T-cell (primary cell): Measurements from ENCODE around the gene GLOD4. TPM values are rescaled to one million over a fixed set of nuclear protein-coding genes. Genes with fewer than 3 reads are reported as not detected.
"Not testable (repeated sequence)": the region's sequence is repeated elsewhere in the genome, so short reads cannot be mapped to it uniquely, and the experiment has no call there.

Experiments used
- ATAC-seq, 4 experiments: fragments of 200-7000 bp in 3 of 4; fragments of 150-1000 bp in 1 of 4; cut with Tn5 transposase; replicated peaks in 1 of 4; 1 replicate in 3 of 4; 2 replicates in 1 of 4; pipeline ENCODE4 v1.10.0; 2021; ENCODE audit warnings: moderate library complexity in 3 of 4, mild to moderate bottlenecking in 2 of 4, moderate number of reproducible peaks in 1 of 4
- CTCF ChIA-PET, 2 donors: fragments of 300-600 bp; sonication (Branson Sonifier 250); formaldehyde crosslinking; loops; one replicate each; lab custom pipeline; 2022; ENCODE audit warnings: antibody characterized with exemption in 2 of 2; lab: Charles Lee
- POLR2A ChIA-PET, 2 donors: fragments of 300-600 bp; sonication (Branson Sonifier 250); formaldehyde crosslinking; loops; one replicate each; lab custom pipeline; 2022; ENCODE audit warnings: antibody characterized with exemption in 2 of 2; lab: Charles Lee
- DNase-seq, 35 experiments: peaks; one replicate each; pipeline versions ENCODE4 v3.0.0 to v3.0.0-alpha.2; 2013 to 2023
- H3K27ac ChIP-seq: one replicate; pipeline ENCODE4 v1.5.1; 2013; ENCODE audit warnings: low read length
- H3K27me3 ChIP-seq, 2 experiments: replicated peaks in 1 of 2; 1 replicate in 1 of 2; 2 replicates in 1 of 2; pipeline versions ENCODE4 v1.6.1 to v1.7.0; 2013; ENCODE audit warnings: low read length in 1 of 2, mixed read lengths in 1 of 2; ENCODE audit not compliant: control insufficient read depth in 2 of 2, insufficient read depth in 2 of 2; ENCODE audit errors: extremely low read depth in 1 of 2
- H3K36me3 ChIP-seq, 2 donors: 1 replicate in 1 of 2; 2 replicates in 1 of 2; pipeline versions ENCODE4 v1.6.1 to v1.7.0; 2013; ENCODE audit warnings: low read length in 1 of 2; ENCODE audit not compliant: control insufficient read depth in 2 of 2, insufficient read depth in 1 of 2; ENCODE audit errors: extremely low read depth in 1 of 2
- H3K4me1 ChIP-seq, 2 experiments: 1 replicate in 1 of 2; 2 replicates in 1 of 2; pipeline versions ENCODE4 v1.6.1 to v1.7.0; 2013; ENCODE audit warnings: low read length in 2 of 2, mixed read lengths in 1 of 2; ENCODE audit not compliant: insufficient read depth in 2 of 2, control insufficient read depth in 1 of 2; ENCODE audit errors: extremely low read depth in 1 of 2
- H3K4me3 ChIP-seq, 2 donors: 1 replicate in 1 of 2; 2 replicates in 1 of 2; pipeline versions ENCODE4 v1.5.1 to v1.7.0; 2013; ENCODE audit warnings: mild to moderate bottlenecking in 2 of 2, low read length in 1 of 2, moderate library complexity in 1 of 2; ENCODE audit not compliant: control insufficient read depth in 1 of 2; ENCODE audit errors: extremely low read depth in 1 of 2
- H3K9me3 ChIP-seq: 2 replicates; pipeline ENCODE4 v1.7.0; 2013
- H3K27ac Mint-ChIP-seq, 2 donors: one replicate each; pipeline ENCODE4 v1.8.0; 2020 to 2021; ENCODE audit warnings: mild to moderate bottlenecking in 2 of 2, mixed read lengths in 2 of 2
- H3K27me3 Mint-ChIP-seq, 2 donors: one replicate each; pipeline ENCODE4 v1.8.0; 2021 to 2022; ENCODE audit warnings: mixed read lengths in 2 of 2
- H3K36me3 Mint-ChIP-seq: one replicate; pipeline ENCODE4 v1.8.0; 2021; ENCODE audit warnings: mixed read lengths
- H3K4me1 Mint-ChIP-seq, 3 donors: one replicate each; pipeline ENCODE4 v1.8.0; 2020 to 2022; ENCODE audit warnings: mixed read lengths in 3 of 3, mild to moderate bottlenecking in 1 of 3
- H3K4me3 Mint-ChIP-seq, 3 donors: one replicate each; pipeline ENCODE4 v1.8.0; 2020 to 2022; ENCODE audit warnings: mild to moderate bottlenecking in 3 of 3, mixed read lengths in 3 of 3, moderate library complexity in 3 of 3
- H3K9me3 Mint-ChIP-seq, 3 donors: one replicate each; pipeline ENCODE4 v1.8.0; 2020 to 2022; ENCODE audit warnings: mixed read lengths in 3 of 3
- WGBS: methylation state at CpG from one replicate; pipeline ENCODE4 v1.1.5; 2013; ENCODE audit warnings: missing lambda C conversion rate; ENCODE audit not compliant: insufficient coverage; 5-methylcytosine and 5-hydroxymethylcytosine counted together
- total RNA-seq, 35 experiments: library from RNA in 6 of 35; stranded (reverse) in 6 of 35; fragments of 120-200 nt in 1 of 35; gene quantifications; one replicate each; pipeline versions ENCODE4 v1.2.1 to v1.2.4 and lab custom pipeline; 2013 to 2026

The GLOD4 gene
- total RNA-seq, 5 donors from 2014 or later (not counting 1 experiment from before 2014, with no cell fraction given): 66.9 to 85.1 (median 76.8) TPM

GRCh38 chr17:750431-751037, 31.5 kb downstream of the GLOD4 start:
- POLR2A ChIA-PET: no interaction called here
- Histone ChIP-seq H3K4me3 (peak overlapping the region in 1 of 2 donors; percentile 83), H3K9me3 (no peaks in the 10 kb centered on the region), H3K27me3 (no peaks in the 10 kb centered on the region), H3K4me1 (peaks cover 8 to 29% of the 10 kb centered on the region in 2 experiments), H3K27ac (no peak overlapping the region), H3K36me3 (peaks cover 0 to 22% of the 10 kb centered on the region in 2 donors)
- Mint-ChIP-seq H3K4me1 (peaks cover 32 to 43% (median 42%) of the 10 kb centered on the region in 3 donors), H3K4me3 (peak overlapping the region; percentile 91 to 98 (median 91)), H3K27ac (peak overlapping the region; percentile 49 to 53), H3K27me3 (no peaks in the 10 kb centered on the region), H3K9me3 (no peaks in the 10 kb centered on the region), H3K36me3 (peaks cover 19% of the 10 kb centered on the region)
- CTCF ChIA-PET: interaction anchor here (0.5 to 1.0 kb wide), 4 partner anchors 32 to 251 kb away, joined by 3 to 4 read pairs (median 3); partner anchors contain the start of gene TIMM22 (in 1 of the 2)
- no peak for ATAC-seq
- 80% methylated on average over 3 of the region's 8 CpGs for WGBS
- no peak for DNase-seq

DNA sequence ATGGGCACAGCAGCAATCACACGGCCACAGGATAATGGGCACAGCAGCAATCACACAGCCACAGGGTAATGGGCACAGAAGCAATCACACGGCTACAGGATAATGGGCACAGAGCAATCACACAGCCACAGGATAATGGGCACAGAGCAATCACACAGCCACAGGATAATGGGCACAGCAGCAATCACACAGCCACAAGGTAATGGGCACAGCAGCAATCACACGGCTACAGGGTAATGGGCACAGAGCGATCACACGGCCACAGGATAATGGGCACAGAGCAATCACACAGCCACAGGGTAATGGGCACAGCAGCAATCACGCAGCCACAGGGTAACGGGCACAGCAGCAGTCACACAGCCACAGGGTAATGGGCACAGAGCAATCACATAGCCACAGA, 32.7 kb downstream of the GLOD4 start:
- H3K27me3 ChIP-seq, ATAC-seq, DNase-seq, CTCF ChIA-PET, H3K27ac Mint-ChIP-seq, H3K27me3 Mint-ChIP-seq, H3K4me3 ChIP-seq, H3K9me3 Mint-ChIP-seq, H3K9me3 ChIP-seq, POLR2A ChIA-PET, H3K27ac ChIP-seq: not testable (repeated sequence)
- WGBS: 94% methylated on average over 6 of the region's 7 CpGs
- Mint-ChIP-seq H3K4me1 (peaks cover 32 to 43% (median 42%) of the 10 kb centered on the region in 3 donors), H3K4me3 (peak overlapping the region in 2 of 3 donors; percentile 0 to 98), H3K36me3 (peaks cover 21% of the 10 kb centered on the region)
- Histone ChIP-seq H3K36me3 (peaks cover 9 to 33% of the 10 kb centered on the region in 2 donors), H3K4me1 (peaks cover 8 to 29% of the 10 kb centered on the region in 2 experiments)

DNA sequence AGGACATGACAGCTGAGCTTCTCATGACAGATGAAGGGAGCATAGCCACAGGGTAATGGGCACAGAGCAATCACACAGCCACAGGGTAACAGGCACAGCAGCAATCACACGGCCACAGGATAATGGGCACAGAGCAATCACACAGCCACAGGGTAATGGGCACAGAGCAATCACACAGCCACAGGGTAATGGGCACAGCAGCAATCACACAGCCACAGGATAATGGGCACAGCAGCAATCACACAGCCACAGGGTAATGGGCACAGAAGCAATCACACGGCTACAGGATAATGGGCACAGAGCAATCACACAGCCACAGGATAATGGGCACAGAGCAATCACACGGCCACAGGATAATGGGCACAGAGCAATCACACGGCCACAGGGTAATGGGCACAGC, 33.5 kb downstream of the GLOD4 start:
- H3K27me3 Mint-ChIP-seq, H3K9me3 Mint-ChIP-seq, CTCF ChIA-PET, H3K27me3 ChIP-seq, ATAC-seq, H3K4me3 ChIP-seq, H3K9me3 ChIP-seq, H3K27ac Mint-ChIP-seq, POLR2A ChIA-PET, H3K27ac ChIP-seq, H3K4me3 Mint-ChIP-seq, DNase-seq: not testable (repeated sequence)
- peaks cover 27% of the 10 kb centered on the region for H3K36me3 Mint-ChIP-seq
- no CpG with 5 or more reads among the region's 4 CpGs for WGBS
- Histone ChIP-seq H3K36me3 (peaks cover 9 to 37% of the 10 kb centered on the region in 2 donors), H3K4me1 (peaks cover 8 to 29% of the 10 kb centered on the region in 2 experiments)
- peaks cover 32 to 43% (median 42%) of the 10 kb centered on the region in 3 donors for H3K4me1 Mint-ChIP-seq

DNA sequence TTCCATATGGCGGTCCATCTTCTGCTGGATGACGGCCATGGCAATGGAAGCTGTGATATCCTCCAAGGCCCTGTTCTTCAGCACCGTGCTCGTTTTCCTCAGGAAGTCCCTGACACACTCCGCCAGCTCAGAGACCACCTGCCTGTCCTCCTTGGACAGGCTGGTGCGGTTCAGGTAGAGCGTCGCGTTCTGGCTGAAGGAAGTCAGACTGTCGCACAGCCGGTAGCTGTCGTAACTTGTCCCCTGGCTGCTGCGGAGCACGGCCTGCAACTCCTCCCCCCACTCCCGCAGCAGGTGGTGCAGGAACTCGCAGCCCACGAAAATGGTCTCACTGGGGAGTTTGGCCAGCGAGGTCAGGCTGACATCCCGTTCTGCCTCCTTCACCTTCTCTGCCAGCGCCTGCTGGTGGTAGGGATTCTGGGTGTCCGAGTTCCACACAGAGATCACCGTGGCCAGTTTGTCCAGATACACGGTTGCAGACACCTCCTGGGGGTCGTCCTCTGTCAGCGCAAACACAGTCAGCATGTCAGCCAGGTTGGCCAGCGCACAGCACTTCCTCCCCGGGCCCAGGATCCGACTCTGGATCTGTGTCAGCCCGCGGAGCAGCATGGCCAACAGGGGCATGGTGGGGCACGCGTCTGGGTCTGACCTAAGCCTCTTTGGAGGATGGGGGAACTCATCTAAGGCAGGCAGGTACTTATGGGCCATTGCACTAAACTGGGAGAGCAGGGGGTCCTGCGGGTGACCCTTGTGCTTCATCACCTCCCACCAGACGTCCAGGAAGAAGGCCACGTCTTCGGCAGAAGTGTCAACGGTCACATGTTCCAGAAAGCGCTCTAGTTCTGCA, 35.1 kb downstream of the GLOD4 start:
- Histone ChIP-seq H3K4me1 (peaks cover 5 to 23% of the 10 kb centered on the region in 2 experiments), H3K27ac (no peak overlapping the region), H3K36me3 (peaks cover 15 to 44% of the 10 kb centered on the region in 2 donors), H3K9me3 (no peaks in the 10 kb centered on the region), H3K27me3 (no peaks in the 10 kb centered on the region), H3K4me3 (no peak overlapping the region)
- WGBS: 98% methylated on average over 27 of the region's 38 CpGs
- H3K27ac Mint-ChIP-seq: no peak overlapping the region
- H3K4me1 Mint-ChIP-seq: peaks cover 24 to 35% (median 34%) of the 10 kb centered on the region in 3 donors
- peaks cover 34% of the 10 kb centered on the region for H3K36me3 Mint-ChIP-seq
- no peaks in the 10 kb centered on the region for H3K9me3 Mint-ChIP-seq
- ChIA-PET CTCF (no interaction called here), POLR2A (no interaction called here)
- no peak overlapping the region for H3K4me3 Mint-ChIP-seq
- DNase-seq: no peak
- H3K27me3 Mint-ChIP-seq: no peaks in the 10 kb centered on the region
- ATAC-seq: no peak

DNA sequence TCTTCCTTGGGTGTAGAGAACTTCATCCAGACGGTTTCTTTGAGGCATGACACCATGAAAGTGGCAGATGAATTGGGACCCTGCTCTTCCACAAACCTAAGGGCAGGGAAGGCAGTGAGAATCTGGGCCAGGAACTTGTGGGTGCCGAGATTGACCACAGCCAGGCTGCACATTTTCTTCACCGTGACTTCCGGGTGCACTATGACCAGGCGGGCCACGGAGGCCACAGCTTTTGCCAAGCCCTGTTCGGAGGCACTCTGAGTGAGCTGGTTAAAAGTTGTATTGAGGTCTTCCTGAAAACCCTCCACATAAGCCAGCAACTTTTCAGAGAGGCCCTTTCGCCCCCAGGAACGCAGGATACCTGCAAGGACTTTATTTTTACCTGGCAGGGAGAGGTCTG, 35.9 kb downstream of the GLOD4 start:
- H3K27ac Mint-ChIP-seq: no peak overlapping the region
- DNase-seq (no peak), ATAC-seq (no peak)
- no peaks in the 10 kb centered on the region for H3K27me3 ChIP-seq
- H3K9me3 Mint-ChIP-seq: no peaks in the 10 kb centered on the region
- no peak overlapping the region for H3K4me3 Mint-ChIP-seq
- H3K9me3 ChIP-seq: no peaks in the 10 kb centered on the region
- H3K36me3 ChIP-seq: peaks cover 15 to 44% of the 10 kb centered on the region in 2 donors
- no peak overlapping the region for H3K27ac ChIP-seq
- WGBS: 93% methylated on average over 3 of the region's 9 CpGs
- H3K4me3 ChIP-seq: no peak overlapping the region
- POLR2A ChIA-PET: no interaction called here
- H3K36me3 Mint-ChIP-seq: peaks cover 34% of the 10 kb centered on the region
- peaks cover 5 to 18% of the 10 kb centered on the region in 2 experiments for H3K4me1 ChIP-seq
- H3K27me3 Mint-ChIP-seq: no peaks in the 10 kb centered on the region
- CTCF ChIA-PET: interaction anchor here in 1 of 2 donors (0.5 kb wide), 1 partner anchor 126 kb away, joined by 5 read pairs; no protein-coding TSS in a partner anchor
- peaks cover 20 to 30% (median 29%) of the 10 kb centered on the region in 3 donors for H3K4me1 Mint-ChIP-seq

- Histone ChIP-seq H3K9me3 (no peaks in the 10 kb centered on the region), H3K4me3 (no peak overlapping the region), H3K36me3 (peaks cover 15 to 44% of the 10 kb centered on the region in 2 donors), H3K27me3 (no peaks in the 10 kb centered on the region), H3K27ac (no peak overlapping the region), H3K4me1 (peaks cover 1 to 10% of the 10 kb centered on the region in 2 experiments)
- ATAC-seq: no peak
- ChIA-PET POLR2A (no interaction called here), CTCF (interaction anchor here in 1 of 2 donors (0.5 kb wide), 1 partner anchor 125 kb away, joined by 5 read pairs; no protein-coding TSS in a partner anchor)
- 99% methylated on average over 10 of the region's 11 CpGs for WGBS
- no peak overlapping the region for H3K27ac Mint-ChIP-seq
- peaks cover 36% of the 10 kb centered on the region for H3K36me3 Mint-ChIP-seq
- H3K9me3 Mint-ChIP-seq: no peaks in the 10 kb centered on the region
- H3K27me3 Mint-ChIP-seq: no peaks in the 10 kb centered on the region
- no peak overlapping the region for H3K4me3 Mint-ChIP-seq
- peaks cover 15 to 25% (median 24%) of the 10 kb centered on the region in 3 donors for H3K4me1 Mint-ChIP-seq
- no peak for DNase-seq
Measured at GRCh38 chr17:745406-745805, 36.7 kb downstream of the GLOD4 start.
